Lower lobe of right lung (tissue), 2 donors: ENCODE results near the gene DRICH1. TPM values are rescaled to one million over a fixed set of nuclear protein-coding genes. Genes with fewer than 3 reads are reported as not detected.
"Not testable (repeated sequence)": the region's sequence is repeated elsewhere in the genome, so short reads cannot be mapped to it uniquely, and the experiment has no call there.

Source experiments
- ATAC-seq, 2 donors: fragments of 200-7000 bp; cut with Tn5 transposase; one replicate each; pipeline ENCODE4 v1.9.1; 2020 to 2022; ENCODE audit warnings: mild to moderate bottlenecking in 2 of 2, moderate library complexity in 2 of 2
- DNase-seq: peaks from one replicate; pipeline ENCODE4 v3.0.0-alpha.2; 2020
- H3K27ac ChIP-seq: fragments of 200-600 bp; one replicate; pipeline ENCODE4 v1.8.0; 2022
- H3K27me3 ChIP-seq: fragments of 200-600 bp; one replicate; pipeline ENCODE4 v1.8.0; 2022; ENCODE audit warnings: low read depth
- H3K36me3 ChIP-seq: fragments of 200-600 bp; one replicate; pipeline ENCODE4 v1.8.0; 2022; ENCODE audit warnings: mild to moderate bottlenecking
- H3K4me1 ChIP-seq: fragments of 200-600 bp; one replicate; pipeline ENCODE4 v1.8.0; 2022
- H3K4me3 ChIP-seq: fragments of 200-600 bp; one replicate; pipeline ENCODE4 v1.8.0; 2022; ENCODE audit warnings: mild to moderate bottlenecking
- H3K9me3 ChIP-seq: fragments of 200-600 bp; one replicate; pipeline ENCODE4 v1.8.0; 2022
- intact Hi-C: fragments of 100-400 bp; cut with DNase I; formaldehyde crosslinking; loops from one replicate; pipeline ENCODE4 v1.11.0; 2022
- total RNA-seq: library from RNA; stranded (reverse); fragmentation: NEBNext Ultra II Directional; extraction: Animal tissue kit (Norgen Biotek cat#: 25700); gene quantifications from one replicate; pipeline ENCODE4 v1.2.1, GENCODE V29; 2021
- TF ChIP-seq, protein P1 (sequence below): fragments of 200-600 bp; IDR thresholded peaks from one replicate; pipeline ENCODE4 v1.8.0; 2022; ENCODE audit warnings: antibody characterized with exemption, mild to moderate bottlenecking
- donor health status: DM: no; HTN: yes; CAD: no; lungs with severe emphysema.

The DRICH1 gene
- total RNA-seq, 1 donor from 2014 or later, result 1.6 TPM

DNA sequence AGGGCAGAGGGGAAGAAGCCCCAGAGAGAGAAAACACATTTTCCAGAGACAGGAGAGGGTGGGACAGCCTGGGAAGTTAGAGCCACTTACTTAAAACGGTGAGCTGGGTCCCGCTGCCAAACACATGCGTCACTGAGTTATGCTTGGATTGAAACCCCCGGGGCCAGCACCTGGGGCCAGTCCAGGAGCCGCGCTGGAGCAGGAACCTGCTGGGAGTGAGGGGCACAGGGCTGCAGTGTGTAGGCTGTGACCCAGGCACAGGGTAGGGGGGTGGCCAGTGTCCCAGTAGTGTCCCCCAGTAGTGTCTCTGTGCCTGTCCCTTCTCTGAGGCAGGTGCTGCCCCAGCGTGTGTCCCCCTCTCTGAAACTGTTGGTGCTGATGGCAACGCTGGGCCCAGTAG, 57.2 kb downstream of the DRICH1 start:
- peak; percentile 34 for DNase-seq
- H3K27ac ChIP-seq, result no peak overlapping the region
- no peaks in the 10 kb centered on the region for H3K9me3 ChIP-seq
- H3K27me3 ChIP-seq, result peaks cover 7% of the 10 kb centered on the region
- no peaks in the 10 kb centered on the region for H3K36me3 ChIP-seq
- peak in 1 of 2 donors; percentile 16 for ATAC-seq
- no peak overlapping the region for H3K4me3 ChIP-seq
- TF ChIP-seq, protein P1, sequence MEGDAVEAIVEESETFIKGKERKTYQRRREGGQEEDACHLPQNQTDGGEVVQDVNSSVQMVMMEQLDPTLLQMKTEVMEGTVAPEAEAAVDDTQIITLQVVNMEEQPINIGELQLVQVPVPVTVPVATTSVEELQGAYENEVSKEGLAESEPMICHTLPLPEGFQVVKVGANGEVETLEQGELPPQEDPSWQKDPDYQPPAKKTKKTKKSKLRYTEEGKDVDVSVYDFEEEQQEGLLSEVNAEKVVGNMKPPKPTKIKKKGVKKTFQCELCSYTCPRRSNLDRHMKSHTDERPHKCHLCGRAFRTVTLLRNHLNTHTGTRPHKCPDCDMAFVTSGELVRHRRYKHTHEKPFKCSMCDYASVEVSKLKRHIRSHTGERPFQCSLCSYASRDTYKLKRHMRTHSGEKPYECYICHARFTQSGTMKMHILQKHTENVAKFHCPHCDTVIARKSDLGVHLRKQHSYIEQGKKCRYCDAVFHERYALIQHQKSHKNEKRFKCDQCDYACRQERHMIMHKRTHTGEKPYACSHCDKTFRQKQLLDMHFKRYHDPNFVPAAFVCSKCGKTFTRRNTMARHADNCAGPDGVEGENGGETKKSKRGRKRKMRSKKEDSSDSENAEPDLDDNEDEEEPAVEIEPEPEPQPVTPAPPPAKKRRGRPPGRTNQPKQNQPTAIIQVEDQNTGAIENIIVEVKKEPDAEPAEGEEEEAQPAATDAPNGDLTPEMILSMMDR, result no peak
- intact Hi-C loops, result no loop called here
- H3K4me1 ChIP-seq, result no peaks in the 10 kb centered on the region

DNA sequence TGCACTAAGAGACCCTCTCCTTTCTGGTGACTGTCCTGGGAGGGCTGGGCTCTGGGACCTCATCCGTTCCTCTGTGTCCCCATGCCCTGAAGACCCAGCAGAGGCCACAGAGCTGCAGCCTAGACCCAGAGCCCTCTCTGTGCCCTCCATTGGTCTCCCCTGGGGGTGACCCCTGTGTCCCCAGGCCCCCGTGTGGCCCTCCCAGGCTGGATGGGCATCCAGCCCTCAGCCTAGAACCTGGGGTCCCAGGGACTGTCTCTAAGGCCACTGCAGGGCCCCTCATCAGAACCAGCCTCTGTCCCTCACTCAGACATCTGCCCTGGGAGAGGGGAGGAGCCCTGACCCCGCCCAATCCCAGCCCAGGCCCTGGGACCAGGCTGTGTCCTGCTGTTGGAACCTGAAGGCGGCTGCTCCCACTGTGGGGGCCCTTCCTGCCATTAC, 57.7 kb downstream of the DRICH1 start:
- H3K9me3 ChIP-seq, result no peaks in the 10 kb centered on the region
- no peak overlapping the region for H3K4me3 ChIP-seq
- H3K27ac ChIP-seq, result no peak overlapping the region
- H3K36me3 ChIP-seq, result no peaks in the 10 kb centered on the region
- TF ChIP-seq, protein P1, result no peak
- H3K27me3 ChIP-seq, result peaks cover 5% of the 10 kb centered on the region
- intact Hi-C loops, result no loop called here
- ATAC-seq (no peak), DNase-seq (peak; percentile 29)
- H3K4me1 ChIP-seq, result no peaks in the 10 kb centered on the region

DNA sequence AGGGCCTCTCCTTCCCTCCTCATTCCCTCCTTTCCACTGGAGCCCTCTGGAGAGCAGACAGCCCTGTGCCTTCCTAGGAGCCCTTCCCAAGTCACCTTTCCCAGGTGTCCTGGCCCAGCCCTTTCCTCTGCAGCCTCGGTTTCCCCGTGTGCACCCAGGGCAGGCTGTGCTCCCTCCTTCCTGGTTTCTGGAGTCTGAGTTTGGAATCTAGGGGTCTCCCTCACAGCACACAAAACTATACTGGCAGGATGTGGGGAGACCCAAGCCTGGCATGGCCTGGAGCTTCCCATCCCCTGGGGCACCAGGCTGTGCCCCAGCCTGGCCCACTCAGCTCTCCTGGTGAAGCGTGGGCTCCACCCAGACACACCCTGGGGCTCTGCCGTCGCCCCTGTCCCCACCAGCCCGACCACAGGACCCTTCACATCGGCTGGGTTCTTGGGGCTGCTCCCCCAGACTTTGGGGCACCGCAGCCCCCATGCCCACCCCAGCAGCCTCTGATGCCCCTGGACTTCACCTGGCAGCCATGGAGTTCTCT, 58.4 kb downstream of the DRICH1 start:
- ATAC-seq, result peak in 1 of 2 donors; percentile 22
- H3K4me1 ChIP-seq, intact Hi-C loops, H3K36me3 ChIP-seq, H3K4me3 ChIP-seq, H3K27ac ChIP-seq, H3K27me3 ChIP-seq, H3K9me3 ChIP-seq: not testable (repeated sequence)
- peak; percentile 17 for DNase-seq

DNA sequence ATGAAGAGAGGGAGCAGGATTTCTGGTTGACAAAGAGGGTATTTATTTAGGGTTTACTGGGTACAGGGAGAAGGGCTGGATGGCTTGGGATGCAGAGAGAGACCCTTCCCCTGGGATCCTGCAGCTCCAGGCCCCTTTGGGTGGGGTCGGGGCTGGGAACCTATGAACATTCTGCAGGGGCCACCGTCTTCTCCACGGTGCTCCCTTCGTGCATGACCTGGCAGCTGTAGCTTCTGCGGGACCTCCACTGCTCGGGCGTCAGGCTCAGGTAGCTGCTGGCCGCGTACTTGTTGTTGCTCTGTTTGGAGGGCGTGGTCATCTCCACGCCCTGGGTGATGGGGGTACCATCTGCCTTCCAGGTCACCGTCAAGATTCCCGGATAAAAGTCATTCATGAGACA, 59.0 kb downstream of the DRICH1 start:
- ATAC-seq, H3K4me3 ChIP-seq, H3K36me3 ChIP-seq, intact Hi-C loops, H3K27me3 ChIP-seq, H3K9me3 ChIP-seq, H3K27ac ChIP-seq, H3K4me1 ChIP-seq: not testable (repeated sequence)
- peak; percentile 13 for DNase-seq

DNA sequence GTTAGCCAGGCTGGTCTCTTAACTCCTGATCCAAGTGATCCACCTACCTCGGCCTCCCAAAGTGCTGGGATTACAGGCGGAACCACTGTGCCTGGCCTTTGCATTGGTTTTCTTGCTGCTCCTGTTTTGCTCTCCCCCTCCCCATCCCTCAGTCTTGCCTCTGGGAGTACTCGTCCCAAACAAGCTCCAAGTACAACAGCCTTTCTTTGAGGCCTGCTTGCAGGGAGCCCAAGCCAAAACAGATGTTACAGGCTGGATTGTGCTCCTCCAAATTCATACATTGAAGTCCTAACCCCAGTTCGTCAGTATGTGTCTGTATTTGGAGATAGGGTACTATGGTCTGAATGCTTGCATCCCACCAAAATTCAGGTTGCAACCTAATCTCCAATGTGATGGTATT, 60.6 kb downstream of the DRICH1 start:
- Histone ChIP-seq H3K27me3 (peaks cover 9% of the 10 kb centered on the region), H3K4me1 (no peaks in the 10 kb centered on the region), H3K9me3 (no peaks in the 10 kb centered on the region), H3K4me3 (no peak overlapping the region), H3K27ac (no peak overlapping the region), H3K36me3 (no peaks in the 10 kb centered on the region)
- DNase-seq (no peak), ATAC-seq (no peak)
- TF ChIP-seq, protein P1, result no peak
- intact Hi-C loops, result no loop called here

DNA sequence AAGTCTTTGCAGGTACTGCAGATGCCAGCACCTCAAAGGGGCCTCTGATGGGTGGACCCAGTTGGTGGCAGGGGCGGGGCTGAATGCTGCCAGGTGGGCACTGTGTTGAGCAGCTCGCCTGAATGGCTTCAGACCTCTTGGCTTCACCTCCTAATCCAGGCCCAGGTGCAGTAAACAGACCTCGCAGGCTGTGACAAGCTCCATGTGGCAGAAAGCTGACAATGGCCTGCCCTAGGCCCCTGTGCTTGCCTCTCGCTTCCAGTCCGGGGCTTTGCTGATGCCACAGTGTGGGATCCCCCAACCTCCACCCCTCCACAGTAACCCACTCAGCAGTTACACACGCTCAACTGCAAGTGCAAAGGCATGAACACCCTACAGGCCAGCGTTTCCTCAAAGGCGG, 61.4 kb downstream of the DRICH1 start:
- Histone ChIP-seq H3K27me3 (peaks cover 17% of the 10 kb centered on the region), H3K4me1 (peaks cover 5% of the 10 kb centered on the region), H3K36me3 (no peaks in the 10 kb centered on the region), H3K9me3 (no peaks in the 10 kb centered on the region), H3K4me3 (no peak overlapping the region), H3K27ac (no peak overlapping the region)
- ATAC-seq (no peak), DNase-seq (no peak)
- intact Hi-C loops, result no loop called here
- TF ChIP-seq, protein P1, result no peak

DNA sequence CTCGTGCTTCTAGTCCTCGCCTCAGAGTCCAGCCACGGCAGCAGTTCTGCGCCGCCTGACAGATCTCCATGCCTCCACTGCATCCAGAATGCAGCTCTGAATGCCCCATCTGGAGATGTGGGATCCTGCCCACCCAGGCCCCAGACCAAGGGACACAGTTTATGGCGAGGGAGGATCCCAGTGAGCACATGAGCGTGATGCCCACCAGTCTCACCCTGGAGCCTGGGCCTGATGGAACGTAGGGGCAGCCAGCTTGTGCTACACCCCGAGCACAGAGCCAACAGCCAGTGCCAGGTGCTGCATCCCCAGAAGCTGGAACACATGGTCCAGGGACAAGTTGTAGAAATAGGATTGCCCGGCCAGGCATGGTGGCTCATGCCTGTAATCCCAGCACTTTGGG, 62.4 kb downstream of the DRICH1 start:
- Histone ChIP-seq H3K4me1 (peaks cover 10% of the 10 kb centered on the region), H3K9me3 (no peaks in the 10 kb centered on the region), H3K27ac (no peak overlapping the region), H3K4me3 (no peak overlapping the region), H3K27me3 (peaks cover 27% of the 10 kb centered on the region), H3K36me3 (no peaks in the 10 kb centered on the region)
- ATAC-seq (no peak), DNase-seq (no peak)
- TF ChIP-seq, protein P1, result no peak
- intact Hi-C loops, result no loop called here
